ENCODE data around the gene ATP6V1G3.

DNA sequence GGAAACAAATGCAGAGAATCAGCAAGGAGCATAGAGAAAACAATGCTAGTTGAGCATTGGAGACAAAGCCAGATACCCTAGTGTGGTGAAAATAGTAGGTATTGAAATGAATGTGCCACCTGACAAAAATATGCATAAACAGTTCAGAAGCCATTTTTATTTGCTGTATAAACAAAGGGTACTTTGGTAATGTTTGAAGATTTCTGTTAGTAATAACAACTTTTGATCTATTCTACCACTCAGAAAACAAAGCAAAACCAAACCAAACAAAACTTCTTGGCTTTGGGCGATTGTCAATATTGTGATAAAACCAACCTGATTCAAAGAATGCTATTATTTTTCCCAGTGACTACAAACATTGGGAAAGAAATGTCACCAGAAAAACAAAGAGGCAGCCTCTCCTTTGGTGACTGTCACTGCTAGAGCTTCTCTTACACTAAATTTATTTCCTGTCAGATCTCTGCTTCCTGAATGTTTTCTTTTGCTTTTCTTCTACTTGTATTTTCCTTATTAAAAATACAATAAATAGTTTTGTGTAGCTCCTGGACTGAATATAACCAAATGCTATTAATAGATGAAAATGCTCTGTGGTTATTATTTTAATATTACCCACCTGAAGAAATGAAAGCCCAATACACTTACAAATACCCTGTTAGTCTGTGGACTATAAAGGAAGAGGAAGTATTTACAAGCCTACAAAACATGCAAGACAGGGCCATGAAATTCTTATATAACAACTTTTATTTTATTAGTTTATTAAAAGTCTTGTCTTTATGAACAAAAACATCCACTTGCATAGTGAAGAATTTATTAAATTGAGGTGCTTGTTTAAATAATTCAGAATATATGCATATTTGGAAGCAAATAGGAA lies 5.7 kb downstream of the ATP6V1G3 start:
- TF ChIP-seq, protein P1, sequence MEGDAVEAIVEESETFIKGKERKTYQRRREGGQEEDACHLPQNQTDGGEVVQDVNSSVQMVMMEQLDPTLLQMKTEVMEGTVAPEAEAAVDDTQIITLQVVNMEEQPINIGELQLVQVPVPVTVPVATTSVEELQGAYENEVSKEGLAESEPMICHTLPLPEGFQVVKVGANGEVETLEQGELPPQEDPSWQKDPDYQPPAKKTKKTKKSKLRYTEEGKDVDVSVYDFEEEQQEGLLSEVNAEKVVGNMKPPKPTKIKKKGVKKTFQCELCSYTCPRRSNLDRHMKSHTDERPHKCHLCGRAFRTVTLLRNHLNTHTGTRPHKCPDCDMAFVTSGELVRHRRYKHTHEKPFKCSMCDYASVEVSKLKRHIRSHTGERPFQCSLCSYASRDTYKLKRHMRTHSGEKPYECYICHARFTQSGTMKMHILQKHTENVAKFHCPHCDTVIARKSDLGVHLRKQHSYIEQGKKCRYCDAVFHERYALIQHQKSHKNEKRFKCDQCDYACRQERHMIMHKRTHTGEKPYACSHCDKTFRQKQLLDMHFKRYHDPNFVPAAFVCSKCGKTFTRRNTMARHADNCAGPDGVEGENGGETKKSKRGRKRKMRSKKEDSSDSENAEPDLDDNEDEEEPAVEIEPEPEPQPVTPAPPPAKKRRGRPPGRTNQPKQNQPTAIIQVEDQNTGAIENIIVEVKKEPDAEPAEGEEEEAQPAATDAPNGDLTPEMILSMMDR (conservative IDR thresholded peaks at IDR 0.05; ENCODE audit: low read length) = no peak
- TF ChIP-seq EZH2phosphoT487 (IDR thresholded peaks at IDR 0.05; ENCODE audit: borderline replicate concordance, low read depth, low read length) = no peak
